K562 (cell line): ENCODE results near the gene CD79A.

Experiments used
- POLR2A ChIP-seq: fragments of 450-650 bp; conservative IDR thresholded peaks from 2 replicates; pipeline ENCODE4 v1.6.1; 2016
- TCF7L2 ChIP-seq: fragments of 150-350 bp; IDR thresholded peaks from 2 replicates; pipeline ENCODE4 v1.6.1; 2016; ENCODE audit warnings: low read depth, mild to moderate bottlenecking, low read length, moderate library complexity
- TFAM ChIP-seq: fragments of 250-450 bp; sonication (Bioruptor Pico); conservative IDR thresholded peaks from 2 replicates; pipeline ENCODE4 v1.5.0; 2021; ENCODE audit warnings: mild to moderate bottlenecking, moderate library complexity
- TF ChIP-seq, protein P1 (sequence below): sonication (generic); formaldehyde crosslinking; IDR thresholded peaks from 2 replicates; pipeline ENCODE4 v1.8.0; 2022; ENCODE audit warnings: mild to moderate bottlenecking, missing genetic modification reagents, borderline replicate concordance

DNA sequence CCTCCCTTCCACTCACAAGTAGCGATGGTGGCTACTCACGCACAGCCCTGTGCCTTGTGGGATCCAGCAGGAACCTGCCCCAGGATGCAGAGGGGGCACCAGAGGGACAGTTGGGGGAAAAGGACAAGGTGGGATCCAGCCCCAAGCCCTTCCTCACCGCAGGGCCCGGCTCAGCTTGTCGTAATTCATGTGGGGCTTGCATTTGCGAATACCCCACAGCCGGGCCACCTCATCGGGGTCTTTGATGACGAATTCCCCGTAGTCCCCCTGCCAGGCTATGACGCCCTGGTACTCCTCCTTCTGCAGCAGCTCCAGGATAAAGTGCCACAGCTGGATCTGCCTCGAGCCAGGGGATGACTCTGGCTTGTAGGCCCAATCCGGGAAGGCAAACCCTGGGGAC is 32.6 kb downstream of the CD79A start:
- TF ChIP-seq POLR2A (no peak), TCF7L2 (no peak), TFAM (CRISPR knock-in tag) (no peak)
- TF ChIP-seq, protein P1, sequence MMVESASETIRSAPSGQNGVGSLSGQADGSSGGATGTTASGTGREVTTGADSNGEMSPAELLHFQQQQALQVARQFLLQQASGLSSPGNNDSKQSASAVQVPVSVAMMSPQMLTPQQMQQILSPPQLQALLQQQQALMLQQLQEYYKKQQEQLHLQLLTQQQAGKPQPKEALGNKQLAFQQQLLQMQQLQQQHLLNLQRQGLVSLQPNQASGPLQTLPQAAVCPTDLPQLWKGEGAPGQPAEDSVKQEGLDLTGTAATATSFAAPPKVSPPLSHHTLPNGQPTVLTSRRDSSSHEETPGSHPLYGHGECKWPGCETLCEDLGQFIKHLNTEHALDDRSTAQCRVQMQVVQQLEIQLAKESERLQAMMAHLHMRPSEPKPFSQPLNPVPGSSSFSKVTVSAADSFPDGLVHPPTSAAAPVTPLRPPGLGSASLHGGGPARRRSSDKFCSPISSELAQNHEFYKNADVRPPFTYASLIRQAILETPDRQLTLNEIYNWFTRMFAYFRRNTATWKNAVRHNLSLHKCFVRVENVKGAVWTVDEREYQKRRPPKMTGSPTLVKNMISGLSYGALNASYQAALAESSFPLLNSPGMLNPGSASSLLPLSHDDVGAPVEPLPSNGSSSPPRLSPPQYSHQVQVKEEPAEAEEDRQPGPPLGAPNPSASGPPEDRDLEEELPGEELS (CRISPR knock-in tag) = no peak
